ENCODE measurements around the gene ZNRF2.

Gene ZNRF2

GRCh38 chr7:30330134-30331111 lies 46.0 kb downstream of the ZNRF2 start:
- TF ChIP-seq ZFX (IDR thresholded peaks at IDR 0.05) (no peak), CTCF (conservative IDR thresholded peaks at IDR 0.05) (no peak)
- H3K27ac ChIP-seq, result no peak overlapping the region

GRCh38 chr7:30331338-30331737 lies 46.9 kb downstream of the ZNRF2 start:
- H3K27ac ChIP-seq, result no peak overlapping the region
- TF ChIP-seq ZFX (IDR thresholded peaks at IDR 0.05), result no peak
- no peak for TF ChIP-seq CTCF (conservative IDR thresholded peaks at IDR 0.05)

GRCh38 chr7:30332549-30332948 lies 48.2 kb downstream of the ZNRF2 start:
- no peak for TF ChIP-seq CTCF (conservative IDR thresholded peaks at IDR 0.05)
- TF ChIP-seq ZFX (IDR thresholded peaks at IDR 0.05), result no peak
- H3K27ac ChIP-seq, result no peak overlapping the region

- no peak for TF ChIP-seq CTCF (conservative IDR thresholded peaks at IDR 0.05)
- TF ChIP-seq ZFX (IDR thresholded peaks at IDR 0.05), result no peak
- no peak overlapping the region for H3K27ac ChIP-seq
Observed at GRCh38 chr7:30335763-30336487, 51.5 kb downstream of the ZNRF2 start.

- TF ChIP-seq CTCF (conservative IDR thresholded peaks at IDR 0.05), result no peak
- no peak for TF ChIP-seq ZFX (IDR thresholded peaks at IDR 0.05)
Observed at GRCh38 chr7:30344513-30344912, 60.1 kb downstream of the ZNRF2 start.

GRCh38 chr7:30347226-30348082 lies 63.1 kb downstream of the ZNRF2 start:
- no peak for TF ChIP-seq CTCF (conservative IDR thresholded peaks at IDR 0.05)
- no peak for TF ChIP-seq ZFX (IDR thresholded peaks at IDR 0.05)
- no peak overlapping the region for H3K27ac ChIP-seq

More at GRCh38 chr7:30344513-30344912, 60.1 kb downstream of the ZNRF2 start:
- no peak overlapping the region for H3K27ac ChIP-seq

Measured in C4-2B (cell line).